Measurements from ENCODE around the gene ISG20. TPM values are rescaled to one million over a fixed set of nuclear protein-coding genes. Genes with fewer than 3 reads are reported as not detected.

Gene ISG20
- total and polyA plus RNA-seq, 4 donors, result 6.8 to 36.5 (median 14.3) TPM

- no peak for DNase-seq (ENCODE audit: low spot score)
- no peaks in the 10 kb centered on the region for H3K36me3 ChIP-seq (ENCODE audit: control insufficient read depth in 4 of 4, insufficient read depth in 3 of 4, low read depth in 1 of 4, low read length in 3 of 4)
- WGBS, result 92% methylated on average over 1 of the region's 1 CpG
- H3K4me3 ChIP-seq (ENCODE audit: low read depth in 1 of 3, low read length in 3 of 3), result no peak overlapping the region
- no peak overlapping the region for H3K9ac ChIP-seq (ENCODE audit: low read depth in 1 of 2, low read length in 2 of 2)
- H3K27ac ChIP-seq (ENCODE audit: low read depth in 1 of 2, low read length in 2 of 2), result no peak overlapping the region
- no peaks in the 10 kb centered on the region for H3K4me1 ChIP-seq (ENCODE audit: control insufficient read depth in 4 of 4, insufficient read depth in 4 of 4, low read length in 3 of 4)
- H3K27me3 ChIP-seq (ENCODE audit: control insufficient read depth in 4 of 4, insufficient read depth in 4 of 4, low read length in 3 of 4), result peaks cover 0 to 11% (median 0%) of the 10 kb centered on the region in 4 donors
- no peaks in the 10 kb centered on the region for H3K9me3 ChIP-seq (ENCODE audit: control insufficient read depth in 4 of 4, low read length in 3 of 4)
- TF ChIP-seq JUND (IDR thresholded peaks at IDR 0.05), result no peak
- TF ChIP-seq HNF4G (IDR thresholded peaks at IDR 0.05), result no peak
- no peak for TF ChIP-seq YY1 (IDR thresholded peaks at IDR 0.05)
- no peak for TF ChIP-seq NR2F2 (IDR thresholded peaks at IDR 0.05)
- TF ChIP-seq GABPA (IDR thresholded peaks at IDR 0.05 in 1 of 2, conservative IDR thresholded peaks at IDR 0.05 in 1 of 2), result no peak
These were observed 61.0 kb downstream of the ISG20 start for GRCh38 chr15:88699861-88700260.

GRCh38 chr15:88700716-88701115 lies 61.9 kb downstream of the ISG20 start:
- TF ChIP-seq RAD21 (IDR thresholded peaks at IDR 0.05), result no peak
- no peak for TF ChIP-seq ATF3 (IDR thresholded peaks at IDR 0.05)
- TF ChIP-seq EGR1 (IDR thresholded peaks at IDR 0.05; ENCODE audit: low read depth in 2 of 2), result no peak
- TF ChIP-seq FOXA1 (IDR thresholded peaks at IDR 0.05), result no peak
- no peak for TF ChIP-seq FOXA2 (IDR thresholded peaks at IDR 0.05)
- no peak for TF ChIP-seq HNF4G (IDR thresholded peaks at IDR 0.05)
- TF ChIP-seq JUND (IDR thresholded peaks at IDR 0.05), result no peak
- TF ChIP-seq GABPA (IDR thresholded peaks at IDR 0.05 in 1 of 2, conservative IDR thresholded peaks at IDR 0.05 in 1 of 2), result no peak
- TF ChIP-seq TAF1 (conservative IDR thresholded peaks at IDR 0.05), result no peak
- no peak for TF ChIP-seq NR2F2 (IDR thresholded peaks at IDR 0.05)
- no peak for TF ChIP-seq SP1 (IDR thresholded peaks at IDR 0.05)
- TF ChIP-seq YY1 (IDR thresholded peaks at IDR 0.05), result no peak
- no peak overlapping the region for H3K27ac ChIP-seq (ENCODE audit: low read depth in 1 of 2, low read length in 2 of 2)
- H3K4me3 ChIP-seq (ENCODE audit: low read depth in 1 of 3, low read length in 3 of 3), result no peak overlapping the region
- H3K27me3 ChIP-seq (ENCODE audit: control insufficient read depth in 4 of 4, insufficient read depth in 4 of 4, low read length in 3 of 4), result peaks cover 0 to 8% (median 1%) of the 10 kb centered on the region in 4 donors
- no peaks in the 10 kb centered on the region for H3K36me3 ChIP-seq (ENCODE audit: control insufficient read depth in 4 of 4, insufficient read depth in 3 of 4, low read depth in 1 of 4, low read length in 3 of 4)
- H3K4me1 ChIP-seq (ENCODE audit: control insufficient read depth in 4 of 4, insufficient read depth in 4 of 4, low read length in 3 of 4), result peaks cover 0 to 4% (median 0%) of the 10 kb centered on the region in 4 donors
- 90% methylated on average over 2 of the region's 2 CpGs for WGBS
- no peaks in the 10 kb centered on the region for H3K9me3 ChIP-seq (ENCODE audit: control insufficient read depth in 4 of 4, low read length in 3 of 4)
- H3K9ac ChIP-seq (ENCODE audit: low read depth in 1 of 2, low read length in 2 of 2), result no peak overlapping the region
- DNase-seq (ENCODE audit: low spot score), result no peak

- WGBS, result 84% methylated on average over 2 of the region's 2 CpGs
- Histone ChIP-seq H3K27me3 (ENCODE audit: control insufficient read depth in 4 of 4, insufficient read depth in 4 of 4, low read length in 3 of 4) (peaks cover 0 to 8% (median 4%) of the 10 kb centered on the region in 4 donors), H3K27ac (ENCODE audit: low read depth in 1 of 2, low read length in 2 of 2) (no peak overlapping the region), H3K9me3 (ENCODE audit: control insufficient read depth in 4 of 4, low read length in 3 of 4) (no peaks in the 10 kb centered on the region), H3K4me1 (ENCODE audit: control insufficient read depth in 4 of 4, insufficient read depth in 4 of 4, low read length in 3 of 4) (peaks cover 0 to 4% (median 0%) of the 10 kb centered on the region in 4 donors), H3K36me3 (ENCODE audit: control insufficient read depth in 4 of 4, insufficient read depth in 3 of 4, low read depth in 1 of 4, low read length in 3 of 4) (no peaks in the 10 kb centered on the region), H3K9ac (ENCODE audit: low read depth in 1 of 2, low read length in 2 of 2) (no peak overlapping the region), H3K4me3 (ENCODE audit: low read depth in 1 of 3, low read length in 3 of 3) (no peak overlapping the region)
- peak; percentile 52 for DNase-seq (ENCODE audit: low spot score)
- TF ChIP-seq ATF3 (IDR thresholded peaks at IDR 0.05) (no peak), YY1 (IDR thresholded peaks at IDR 0.05) (no peak), MAX (IDR thresholded peaks at IDR 0.05) (no peak), FOXA2 (IDR thresholded peaks at IDR 0.05) (no peak), CTCF (IDR thresholded peaks at IDR 0.05; ENCODE audit: low read depth, low read length, missing input control) (peak; percentile 24), RXRA (IDR thresholded peaks at IDR 0.05) (no peak), TAF1 (conservative IDR thresholded peaks at IDR 0.05) (no peak), HNF4G (IDR thresholded peaks at IDR 0.05) (no peak), JUND (IDR thresholded peaks at IDR 0.05) (no peak), RAD21 (IDR thresholded peaks at IDR 0.05) (peak; percentile 27 to 72), REST (IDR thresholded peaks at IDR 0.05) (no peak), HNF4A (conservative IDR thresholded peaks at IDR 0.05) (peak in 1 of 2 donors; percentile 49), FOXA1 (IDR thresholded peaks at IDR 0.05) (no peak)
These were observed 62.8 kb downstream of the ISG20 start for GRCh38 chr15:88701561-88702095.
